ENCODE results near the gene ELAVL3.

ELAVL3 gene

GRCh38 chr19:11480715-11481533, at the start of gene ELAVL3:
TSS of gene ELAVL3 (minus strand) at chr19:11481046. CDS start at chr19:11480608, 438 bp downstream.
- H3K4me1 ChIP-seq (ENCODE audit: control insufficient read depth in 1 of 2, insufficient read depth in 2 of 2, low read length in 2 of 2): peaks cover 0 to 36% of the 10 kb centered on the region in 2 donors
- H3K27me3 ChIP-seq (ENCODE audit: low read depth, low read length): peaks cover 18% of the 10 kb centered on the region
- peaks cover 0 to 13% of the 10 kb centered on the region in 2 donors for H3K36me3 ChIP-seq (ENCODE audit: control insufficient read depth in 1 of 2, insufficient read depth in 2 of 2, low read length in 2 of 2)
- H3K4me3 ChIP-seq (ENCODE audit: low read depth in 1 of 2, low read length in 2 of 2): peak within 1 kb of the TSS in 1 of 2 donors; percentile 38
- no peaks in the 10 kb centered on the region for H3K9me3 ChIP-seq (ENCODE audit: control insufficient read depth in 1 of 2, low read length in 2 of 2)
- H3K27ac ChIP-seq (ENCODE audit: low read length): no peak within 1 kb of the TSS

- H3K4me1 ChIP-seq (ENCODE audit: control insufficient read depth in 1 of 2, insufficient read depth in 2 of 2, low read length in 2 of 2): peaks cover 4 to 13% of the 10 kb centered on the region in 2 donors
- no peak overlapping the region for H3K4me3 ChIP-seq (ENCODE audit: low read depth in 1 of 2, low read length in 2 of 2)
- H3K27ac ChIP-seq (ENCODE audit: low read length): no peak overlapping the region
- peaks cover 0 to 5% of the 10 kb centered on the region in 2 donors for H3K36me3 ChIP-seq (ENCODE audit: control insufficient read depth in 1 of 2, insufficient read depth in 2 of 2, low read length in 2 of 2)
- no peaks in the 10 kb centered on the region for H3K9me3 ChIP-seq (ENCODE audit: control insufficient read depth in 1 of 2, low read length in 2 of 2)
- H3K27me3 ChIP-seq (ENCODE audit: low read depth, low read length): no peaks in the 10 kb centered on the region
These were observed 49.6 kb upstream of the ELAVL3 start for GRCh38 chr19:11530432-11530831.

- Histone ChIP-seq H3K9me3 (ENCODE audit: control insufficient read depth in 1 of 2, low read length in 2 of 2) (no peaks in the 10 kb centered on the region), H3K4me1 (ENCODE audit: control insufficient read depth in 1 of 2, insufficient read depth in 2 of 2, low read length in 2 of 2) (peaks cover 4 to 13% of the 10 kb centered on the region in 2 donors), H3K27ac (ENCODE audit: low read length) (peak within 1 kb of the TSS; percentile 91), H3K27me3 (ENCODE audit: low read depth, low read length) (no peaks in the 10 kb centered on the region), H3K36me3 (ENCODE audit: control insufficient read depth in 1 of 2, insufficient read depth in 2 of 2, low read length in 2 of 2) (peaks cover 0 to 5% of the 10 kb centered on the region in 2 donors), H3K4me3 (ENCODE audit: low read depth in 1 of 2, low read length in 2 of 2) (peak within 1 kb of the TSS; percentile 97 to 98)
These were observed 47.9 kb upstream of the ELAVL3 start, which contains the start of gene ECSIT for GRCh38 chr19:11528551-11529341. TSS of gene ECSIT (minus strand) at chr19:11529134. CDS start at chr19:11519170, 9,964 bp downstream.

- peaks cover 0 to 40% of the 10 kb centered on the region in 2 donors for H3K36me3 ChIP-seq (ENCODE audit: control insufficient read depth in 1 of 2, insufficient read depth in 2 of 2, low read length in 2 of 2)
These were observed 38.3 kb upstream of the ELAVL3 start for GRCh38 chr19:11519138-11519537.

GRCh38 chr19:11513946-11514345, 33.1 kb upstream of the ELAVL3 start:
- Histone ChIP-seq H3K27ac (ENCODE audit: low read length) (no peak overlapping the region), H3K27me3 (ENCODE audit: low read depth, low read length) (no peaks in the 10 kb centered on the region), H3K36me3 (ENCODE audit: control insufficient read depth in 1 of 2, insufficient read depth in 2 of 2, low read length in 2 of 2) (peaks cover 8 to 54% of the 10 kb centered on the region in 2 donors), H3K4me3 (ENCODE audit: low read depth in 1 of 2, low read length in 2 of 2) (no peak overlapping the region), H3K4me1 (ENCODE audit: control insufficient read depth in 1 of 2, insufficient read depth in 2 of 2, low read length in 2 of 2) (no peaks in the 10 kb centered on the region), H3K9me3 (ENCODE audit: control insufficient read depth in 1 of 2, low read length in 2 of 2) (no peaks in the 10 kb centered on the region)

More at GRCh38 chr19:11519138-11519537, 38.3 kb upstream of the ELAVL3 start:
- Histone ChIP-seq H3K27ac (ENCODE audit: low read length) (no peak overlapping the region), H3K9me3 (ENCODE audit: control insufficient read depth in 1 of 2, low read length in 2 of 2) (no peaks in the 10 kb centered on the region), H3K4me3 (ENCODE audit: low read depth in 1 of 2, low read length in 2 of 2) (no peak overlapping the region), H3K27me3 (ENCODE audit: low read depth, low read length) (no peaks in the 10 kb centered on the region), H3K4me1 (ENCODE audit: control insufficient read depth in 1 of 2, insufficient read depth in 2 of 2, low read length in 2 of 2) (no peaks in the 10 kb centered on the region)

- no peak overlapping the region for H3K4me3 ChIP-seq (ENCODE audit: low read depth in 1 of 2, low read length in 2 of 2)
These were observed 29.6 kb upstream of the ELAVL3 start for GRCh38 chr19:11510444-11510843.

GRCh38 chr19:11507370-11508078, 26.7 kb upstream of the ELAVL3 start:
- Histone ChIP-seq H3K27me3 (ENCODE audit: low read depth, low read length) (no peaks in the 10 kb centered on the region), H3K36me3 (ENCODE audit: control insufficient read depth in 1 of 2, insufficient read depth in 2 of 2, low read length in 2 of 2) (peaks cover 5 to 17% of the 10 kb centered on the region in 2 donors), H3K27ac (ENCODE audit: low read length) (no peak overlapping the region), H3K4me3 (ENCODE audit: low read depth in 1 of 2, low read length in 2 of 2) (no peak overlapping the region), H3K4me1 (ENCODE audit: control insufficient read depth in 1 of 2, insufficient read depth in 2 of 2, low read length in 2 of 2) (peaks cover 0 to 11% of the 10 kb centered on the region in 2 donors), H3K9me3 (ENCODE audit: control insufficient read depth in 1 of 2, low read length in 2 of 2) (no peaks in the 10 kb centered on the region)

More at GRCh38 chr19:11510444-11510843, 29.6 kb upstream of the ELAVL3 start:
- H3K9me3 ChIP-seq (ENCODE audit: control insufficient read depth in 1 of 2, low read length in 2 of 2): no peaks in the 10 kb centered on the region
- H3K27ac ChIP-seq (ENCODE audit: low read length): no peak overlapping the region
- H3K27me3 ChIP-seq (ENCODE audit: low read depth, low read length): no peaks in the 10 kb centered on the region
- H3K36me3 ChIP-seq (ENCODE audit: control insufficient read depth in 1 of 2, insufficient read depth in 2 of 2, low read length in 2 of 2): peaks cover 8 to 32% of the 10 kb centered on the region in 2 donors
- peaks cover 0 to 6% of the 10 kb centered on the region in 2 donors for H3K4me1 ChIP-seq (ENCODE audit: control insufficient read depth in 1 of 2, insufficient read depth in 2 of 2, low read length in 2 of 2)

- no peak overlapping the region for H3K4me3 ChIP-seq (ENCODE audit: low read depth in 1 of 2, low read length in 2 of 2)
These were observed 26.1 kb upstream of the ELAVL3 start for GRCh38 chr19:11506967-11507366.

GRCh38 chr19:11506101-11506555, 25.3 kb upstream of the ELAVL3 start:
- Histone ChIP-seq H3K4me3 (ENCODE audit: low read depth in 1 of 2, low read length in 2 of 2) (peak overlapping the region; percentile 75 to 81), H3K27me3 (ENCODE audit: low read depth, low read length) (no peaks in the 10 kb centered on the region), H3K9me3 (ENCODE audit: control insufficient read depth in 1 of 2, low read length in 2 of 2) (no peaks in the 10 kb centered on the region), H3K36me3 (ENCODE audit: control insufficient read depth in 1 of 2, insufficient read depth in 2 of 2, low read length in 2 of 2) (peaks cover under 1 to 6% of the 10 kb centered on the region in 2 donors), H3K4me1 (ENCODE audit: control insufficient read depth in 1 of 2, insufficient read depth in 2 of 2, low read length in 2 of 2) (peaks cover 0 to 11% of the 10 kb centered on the region in 2 donors), H3K27ac (ENCODE audit: low read length) (peak overlapping the region; percentile 39)

More at GRCh38 chr19:11506967-11507366, 26.1 kb upstream of the ELAVL3 start:
- Histone ChIP-seq H3K27me3 (ENCODE audit: low read depth, low read length) (no peaks in the 10 kb centered on the region), H3K27ac (ENCODE audit: low read length) (no peak overlapping the region), H3K4me1 (ENCODE audit: control insufficient read depth in 1 of 2, insufficient read depth in 2 of 2, low read length in 2 of 2) (peaks cover 0 to 11% of the 10 kb centered on the region in 2 donors), H3K9me3 (ENCODE audit: control insufficient read depth in 1 of 2, low read length in 2 of 2) (no peaks in the 10 kb centered on the region), H3K36me3 (ENCODE audit: control insufficient read depth in 1 of 2, insufficient read depth in 2 of 2, low read length in 2 of 2) (peaks cover 5 to 11% of the 10 kb centered on the region in 2 donors)

GRCh38 chr19:11505504-11506100, 24.8 kb upstream of the ELAVL3 start, which contains the start of gene ZNF653:
TSS of gene ZNF653 (minus strand) at chr19:11505839. CDS start at chr19:11505786, 53 bp downstream.
- peaks cover 0 to 11% of the 10 kb centered on the region in 2 donors for H3K4me1 ChIP-seq (ENCODE audit: control insufficient read depth in 1 of 2, insufficient read depth in 2 of 2, low read length in 2 of 2)
- H3K27ac ChIP-seq (ENCODE audit: low read length): peak within 1 kb of the TSS; percentile 72
- H3K9me3 ChIP-seq (ENCODE audit: control insufficient read depth in 1 of 2, low read length in 2 of 2): no peaks in the 10 kb centered on the region
- H3K27me3 ChIP-seq (ENCODE audit: low read depth, low read length): no peaks in the 10 kb centered on the region
- H3K4me3 ChIP-seq (ENCODE audit: low read depth in 1 of 2, low read length in 2 of 2): peak within 1 kb of the TSS; percentile 75 to 81
- H3K36me3 ChIP-seq (ENCODE audit: control insufficient read depth in 1 of 2, insufficient read depth in 2 of 2, low read length in 2 of 2): peaks cover 0 to 3% of the 10 kb centered on the region in 2 donors

Data from muscle layer of duodenum (tissue), 2 donors.